Measurements from ENCODE around the gene CLEC1A.

CLEC1A gene

DNA sequence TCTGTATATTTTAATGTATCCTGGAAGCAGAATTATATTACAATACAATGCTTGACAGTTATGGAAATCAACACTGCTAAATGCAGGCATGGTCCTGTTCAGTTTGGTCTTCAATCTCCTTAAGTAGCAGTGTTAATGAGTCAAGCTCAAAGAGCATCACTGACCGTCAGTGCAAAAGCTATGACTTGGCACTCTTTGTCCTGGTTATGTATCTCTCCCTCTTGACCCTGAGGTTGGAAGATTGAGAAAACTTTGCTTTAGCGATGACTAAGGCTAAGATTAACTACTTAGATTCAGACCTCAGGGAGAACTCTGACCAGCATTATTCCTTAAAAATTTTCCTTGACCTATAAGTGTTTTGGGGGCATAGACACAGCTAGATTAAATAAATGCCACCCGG lies 20.3 kb upstream of the CLEC1A start:
- no peak overlapping the region for H3K4me3 ChIP-seq (replicated peaks; ENCODE audit: low read depth, low read length)
- TF ChIP-seq, protein P1, sequence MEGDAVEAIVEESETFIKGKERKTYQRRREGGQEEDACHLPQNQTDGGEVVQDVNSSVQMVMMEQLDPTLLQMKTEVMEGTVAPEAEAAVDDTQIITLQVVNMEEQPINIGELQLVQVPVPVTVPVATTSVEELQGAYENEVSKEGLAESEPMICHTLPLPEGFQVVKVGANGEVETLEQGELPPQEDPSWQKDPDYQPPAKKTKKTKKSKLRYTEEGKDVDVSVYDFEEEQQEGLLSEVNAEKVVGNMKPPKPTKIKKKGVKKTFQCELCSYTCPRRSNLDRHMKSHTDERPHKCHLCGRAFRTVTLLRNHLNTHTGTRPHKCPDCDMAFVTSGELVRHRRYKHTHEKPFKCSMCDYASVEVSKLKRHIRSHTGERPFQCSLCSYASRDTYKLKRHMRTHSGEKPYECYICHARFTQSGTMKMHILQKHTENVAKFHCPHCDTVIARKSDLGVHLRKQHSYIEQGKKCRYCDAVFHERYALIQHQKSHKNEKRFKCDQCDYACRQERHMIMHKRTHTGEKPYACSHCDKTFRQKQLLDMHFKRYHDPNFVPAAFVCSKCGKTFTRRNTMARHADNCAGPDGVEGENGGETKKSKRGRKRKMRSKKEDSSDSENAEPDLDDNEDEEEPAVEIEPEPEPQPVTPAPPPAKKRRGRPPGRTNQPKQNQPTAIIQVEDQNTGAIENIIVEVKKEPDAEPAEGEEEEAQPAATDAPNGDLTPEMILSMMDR (IDR thresholded peaks at IDR 0.05; ENCODE audit: low read length, missing control alignments) = no peak
- DNase-seq (ENCODE audit: low read depth) = no peak

DNA sequence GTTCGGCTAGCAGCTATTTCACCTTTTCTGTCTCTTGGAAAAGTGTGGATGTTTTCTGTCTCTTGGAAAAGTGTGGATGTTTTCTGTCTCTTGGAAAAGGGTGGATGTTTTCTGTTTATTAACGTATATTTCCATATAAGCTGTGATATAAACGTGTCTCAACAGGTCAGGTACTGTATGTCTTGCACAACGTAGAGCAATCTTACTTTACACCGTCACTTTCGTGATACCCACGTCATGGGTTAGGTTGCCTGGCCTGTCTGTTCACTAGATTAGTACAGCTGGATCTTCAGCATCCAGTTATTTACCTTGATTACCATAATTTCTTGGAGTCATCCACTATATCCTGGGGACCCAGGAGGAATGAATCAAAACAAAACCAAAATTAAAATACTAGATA lies 17.1 kb upstream of the CLEC1A start:
- H3K4me3 ChIP-seq (replicated peaks; ENCODE audit: low read depth, low read length) = no peak overlapping the region
- TF ChIP-seq, protein P1 (IDR thresholded peaks at IDR 0.05; ENCODE audit: low read length, missing control alignments) = no peak
- DNase-seq (ENCODE audit: low read depth) = no peak

DNA sequence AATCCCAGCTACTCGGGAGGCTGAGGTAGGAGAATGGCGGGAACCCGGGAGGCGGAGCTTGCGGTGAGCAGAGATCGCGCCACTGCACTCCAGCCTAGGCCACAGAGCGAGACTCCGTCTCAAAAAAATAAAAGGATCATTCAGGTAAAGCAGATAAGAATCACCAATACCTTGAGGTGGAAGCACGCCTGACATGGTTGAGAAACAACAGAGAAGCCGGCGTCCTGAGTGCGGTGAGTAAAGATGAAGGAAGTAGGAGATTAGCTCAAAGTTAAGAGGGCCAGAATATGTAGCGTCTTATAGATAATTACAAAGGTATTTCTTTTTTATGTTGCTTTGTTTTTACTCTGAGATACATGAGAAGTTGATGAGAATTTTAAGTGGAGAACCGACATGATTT lies 16.5 kb upstream of the CLEC1A start:
- TF ChIP-seq, protein P1 (IDR thresholded peaks at IDR 0.05; ENCODE audit: low read length, missing control alignments) = no peak
- no peak for DNase-seq (ENCODE audit: low read depth)

DNA sequence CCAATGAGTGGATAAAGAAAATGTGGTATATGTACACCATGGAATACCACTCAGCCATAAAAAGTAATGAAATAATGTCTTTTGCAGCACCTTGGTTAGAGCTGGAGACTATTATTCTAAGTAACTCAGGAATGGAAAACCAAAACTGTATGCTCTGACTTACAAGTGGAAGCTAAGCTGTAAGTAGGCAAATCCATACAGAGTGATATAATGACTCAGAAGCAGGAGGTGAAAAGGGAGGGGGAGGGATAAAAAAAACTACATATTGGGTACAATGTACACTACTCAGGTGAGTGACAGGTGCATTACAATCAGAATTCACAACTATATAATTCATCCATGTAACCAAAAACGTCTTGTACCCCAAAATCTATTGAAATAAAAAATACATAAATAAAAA lies 15.1 kb upstream of the CLEC1A start:
- DNase-seq (ENCODE audit: low read depth) = no peak
- no peak overlapping the region for H3K4me3 ChIP-seq (replicated peaks; ENCODE audit: low read depth, low read length)
- TF ChIP-seq, protein P1 (IDR thresholded peaks at IDR 0.05; ENCODE audit: low read length, missing control alignments) = no peak

More for the DNA sequence above, 16.5 kb upstream of the CLEC1A start:
- H3K4me3 ChIP-seq (replicated peaks; ENCODE audit: low read depth, low read length) = no peak overlapping the region

DNA sequence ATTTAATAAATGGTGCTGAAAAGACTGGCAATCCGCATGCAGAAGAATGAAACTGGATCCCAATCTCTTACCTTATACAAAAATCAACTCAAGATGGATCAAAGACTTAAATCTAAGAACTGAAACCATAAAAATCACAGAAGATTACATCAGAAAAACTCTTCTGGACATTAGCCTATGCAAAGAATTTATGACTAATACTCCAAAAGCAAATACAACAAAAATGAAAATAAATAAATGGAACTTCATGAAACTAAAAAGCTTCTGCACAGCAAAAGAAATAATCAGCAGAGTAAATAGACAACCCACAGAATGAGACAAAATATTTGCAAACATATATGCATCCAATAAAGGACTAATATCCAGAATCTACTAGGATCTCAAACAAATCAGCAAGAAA lies 14.3 kb upstream of the CLEC1A start:
- DNase-seq (ENCODE audit: low read depth) = no peak
- TF ChIP-seq, protein P1 (IDR thresholded peaks at IDR 0.05; ENCODE audit: low read length, missing control alignments) = no peak
- no peak overlapping the region for H3K4me3 ChIP-seq (replicated peaks; ENCODE audit: low read depth, low read length)

DNA sequence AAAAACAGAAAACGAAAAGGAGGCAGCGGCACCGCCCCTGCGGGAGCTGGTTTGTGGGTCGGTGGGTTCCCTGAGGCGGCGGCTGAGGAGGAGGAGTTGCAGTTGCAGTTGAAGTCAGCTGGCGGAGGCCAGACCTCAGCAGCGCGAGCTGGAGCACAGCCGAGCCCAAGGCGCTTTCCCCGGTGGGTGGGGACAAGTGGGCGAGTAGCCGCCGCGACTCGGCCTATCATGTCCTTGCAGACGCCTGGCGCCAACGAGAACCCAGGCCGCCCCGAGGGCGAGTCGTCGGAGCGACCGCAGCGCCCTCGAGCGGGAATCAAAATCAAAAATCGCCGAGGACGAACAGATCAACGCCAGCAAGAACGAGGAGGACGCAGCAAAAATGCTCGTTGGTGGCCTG lies 12.7 kb upstream of the CLEC1A start:
- no peak overlapping the region for H3K4me3 ChIP-seq (replicated peaks; ENCODE audit: low read depth, low read length)
- no peak for DNase-seq (ENCODE audit: low read depth)
- TF ChIP-seq, protein P1 (IDR thresholded peaks at IDR 0.05; ENCODE audit: low read length, missing control alignments) = no peak

DNA sequence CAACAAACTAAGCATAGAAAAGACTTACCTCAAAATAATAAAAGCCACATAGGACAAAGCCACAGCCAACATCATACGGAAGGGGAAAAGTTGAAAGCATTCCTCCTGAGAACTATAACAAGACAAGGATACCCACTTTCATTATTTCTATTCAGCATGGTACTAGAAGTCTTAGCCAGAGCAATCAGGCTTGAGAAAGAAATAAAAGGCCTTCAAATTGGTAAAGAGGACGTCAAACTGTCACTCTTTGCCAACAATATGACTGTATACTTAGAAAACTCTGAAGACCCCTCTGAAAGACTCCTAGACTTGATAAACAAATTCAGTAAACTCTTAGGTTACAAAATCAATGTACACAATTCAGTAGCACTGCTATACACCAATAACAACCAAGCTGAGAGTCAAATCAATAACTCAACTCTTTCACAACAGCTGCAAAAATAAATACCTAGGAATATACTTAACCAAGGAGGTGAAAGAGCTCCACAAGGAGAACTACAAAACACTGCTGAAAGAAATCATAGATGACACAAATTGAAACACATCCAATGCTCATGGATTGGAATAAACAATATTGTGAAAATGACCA lies 11.6 kb upstream of the CLEC1A start:
- DNase-seq (ENCODE audit: low read depth) = no peak
- no peak overlapping the region for H3K4me3 ChIP-seq (replicated peaks; ENCODE audit: low read depth, low read length)
- TF ChIP-seq, protein P1 (IDR thresholded peaks at IDR 0.05; ENCODE audit: low read length, missing control alignments) = no peak
